IPS-18a (cell line): Measurements from ENCODE around the gene KLHL2.
"Not testable (repeated sequence)": the region's sequence is repeated elsewhere in the genome, so short reads cannot be mapped to it uniquely, and the experiment has no call there.

Experiments used
- H3K27ac ChIP-seq: one replicate; pipeline ENCODE4 v1.5.1; 2013; ENCODE audit warnings: low read length
- H3K27me3 ChIP-seq: one replicate; pipeline ENCODE4 v1.6.1; 2013; ENCODE audit warnings: mild to moderate bottlenecking, low read length; ENCODE audit not compliant: control insufficient read depth, insufficient read depth
- H3K36me3 ChIP-seq: one replicate; pipeline ENCODE4 v1.6.1; 2013; ENCODE audit warnings: low read depth, low read length; ENCODE audit not compliant: control insufficient read depth
- H3K4me1 ChIP-seq: one replicate; pipeline ENCODE4 v1.6.1; 2013; ENCODE audit warnings: low read depth, low read length; ENCODE audit not compliant: control insufficient read depth
- H3K4me3 ChIP-seq: one replicate; pipeline ENCODE4 v1.5.1; 2013; ENCODE audit warnings: low read length
- H3K9ac ChIP-seq: one replicate; pipeline ENCODE4 v1.6.1; 2013; ENCODE audit warnings: mild to moderate bottlenecking, low read length, moderate library complexity
- H3K9me3 ChIP-seq: one replicate; pipeline ENCODE4 v1.6.1; 2013; ENCODE audit warnings: low read depth, low read length; ENCODE audit not compliant: control insufficient read depth

Gene KLHL2

GRCh38 chr4:165207431-165208220, at the start of gene KLHL2:
TSS of gene KLHL2 (plus strand) at chr4:165207561. CDS start at chr4:165207877, 316 bp downstream.
- no peak within 1 kb of the TSS for H3K27ac ChIP-seq
- peak within 1 kb of the TSS; percentile 72 for H3K9ac ChIP-seq
- H3K4me1 ChIP-seq: no peaks in the 10 kb centered on the region

GRCh38 chr4:165158762-165159161, 48.6 kb upstream of the KLHL2 start:
- Histone ChIP-seq H3K4me1 (no peaks in the 10 kb centered on the region), H3K4me3 (no peak overlapping the region), H3K9ac (no peak overlapping the region), H3K9me3 (no peaks in the 10 kb centered on the region), H3K27ac (no peak overlapping the region), H3K27me3 (no peaks in the 10 kb centered on the region), H3K36me3 (no peaks in the 10 kb centered on the region)

More at GRCh38 chr4:165207431-165208220, at the start of gene KLHL2:
- Histone ChIP-seq H3K4me3 (peak within 1 kb of the TSS; percentile 89), H3K9me3 (no peaks in the 10 kb centered on the region), H3K27me3 (peaks cover 30% of the 10 kb centered on the region), H3K36me3 (no peaks in the 10 kb centered on the region)

- no peaks in the 10 kb centered on the region for H3K4me1 ChIP-seq
- no peak overlapping the region for H3K27ac ChIP-seq
- no peak overlapping the region for H3K9ac ChIP-seq
- no peaks in the 10 kb centered on the region for H3K36me3 ChIP-seq
- H3K27me3 ChIP-seq: no peaks in the 10 kb centered on the region
- no peak overlapping the region for H3K4me3 ChIP-seq
- no peaks in the 10 kb centered on the region for H3K9me3 ChIP-seq
Measured at GRCh38 chr4:165164257-165164656, 43.1 kb upstream of the KLHL2 start.

GRCh38 chr4:165166872-165167271, 40.5 kb upstream of the KLHL2 start:
- H3K9me3 ChIP-seq, H3K4me3 ChIP-seq, H3K36me3 ChIP-seq, H3K4me1 ChIP-seq, H3K9ac ChIP-seq, H3K27me3 ChIP-seq, H3K27ac ChIP-seq: not testable (repeated sequence)

GRCh38 chr4:165167650-165168049, 39.7 kb upstream of the KLHL2 start:
- no peaks in the 10 kb centered on the region for H3K36me3 ChIP-seq
- no peaks in the 10 kb centered on the region for H3K9me3 ChIP-seq
- no peaks in the 10 kb centered on the region for H3K4me1 ChIP-seq
- H3K4me3 ChIP-seq: no peak overlapping the region
- no peak overlapping the region for H3K27ac ChIP-seq
- H3K9ac ChIP-seq: no peak overlapping the region
- no peaks in the 10 kb centered on the region for H3K27me3 ChIP-seq

- no peaks in the 10 kb centered on the region for H3K36me3 ChIP-seq
- H3K9me3 ChIP-seq: no peaks in the 10 kb centered on the region
- no peak overlapping the region for H3K9ac ChIP-seq
- no peaks in the 10 kb centered on the region for H3K4me1 ChIP-seq
- H3K27ac ChIP-seq: no peak overlapping the region
- no peak overlapping the region for H3K4me3 ChIP-seq
- H3K27me3 ChIP-seq: no peaks in the 10 kb centered on the region
Measured at GRCh38 chr4:165170819-165171218, 36.5 kb upstream of the KLHL2 start.

GRCh38 chr4:165175470-165175869, 31.9 kb upstream of the KLHL2 start:
- not testable (repeated sequence) for H3K4me1 ChIP-seq, H3K36me3 ChIP-seq, H3K27me3 ChIP-seq, H3K4me3 ChIP-seq, H3K9me3 ChIP-seq, H3K27ac ChIP-seq, H3K9ac ChIP-seq

GRCh38 chr4:165175879-165176278, 31.5 kb upstream of the KLHL2 start:
- no peaks in the 10 kb centered on the region for H3K27me3 ChIP-seq
- no peak overlapping the region for H3K4me3 ChIP-seq
- no peaks in the 10 kb centered on the region for H3K4me1 ChIP-seq
- H3K36me3 ChIP-seq: no peaks in the 10 kb centered on the region
- H3K9me3 ChIP-seq: no peaks in the 10 kb centered on the region
- no peak overlapping the region for H3K27ac ChIP-seq
- H3K9ac ChIP-seq: no peak overlapping the region

- H3K9me3 ChIP-seq: no peaks in the 10 kb centered on the region
- H3K27ac ChIP-seq: no peak overlapping the region
- no peaks in the 10 kb centered on the region for H3K27me3 ChIP-seq
- H3K4me1 ChIP-seq: no peaks in the 10 kb centered on the region
- H3K4me3 ChIP-seq: no peak overlapping the region
- no peak overlapping the region for H3K9ac ChIP-seq
- H3K36me3 ChIP-seq: no peaks in the 10 kb centered on the region
Measured at GRCh38 chr4:165177725-165178666, 29.4 kb upstream of the KLHL2 start.

- H3K4me1 ChIP-seq: no peaks in the 10 kb centered on the region
- no peak overlapping the region for H3K9ac ChIP-seq
- no peaks in the 10 kb centered on the region for H3K9me3 ChIP-seq
- no peaks in the 10 kb centered on the region for H3K27me3 ChIP-seq
- H3K36me3 ChIP-seq: no peaks in the 10 kb centered on the region
- H3K27ac ChIP-seq: no peak overlapping the region
- H3K4me3 ChIP-seq: no peak overlapping the region
Measured at GRCh38 chr4:165184220-165184619, 23.1 kb upstream of the KLHL2 start.

GRCh38 chr4:165184998-165185397, 22.4 kb upstream of the KLHL2 start:
- H3K9me3 ChIP-seq, H3K9ac ChIP-seq, H3K4me1 ChIP-seq, H3K27me3 ChIP-seq, H3K36me3 ChIP-seq, H3K4me3 ChIP-seq, H3K27ac ChIP-seq: not testable (repeated sequence)
